ENCODE measurements around the gene SPEM3.

DNA sequence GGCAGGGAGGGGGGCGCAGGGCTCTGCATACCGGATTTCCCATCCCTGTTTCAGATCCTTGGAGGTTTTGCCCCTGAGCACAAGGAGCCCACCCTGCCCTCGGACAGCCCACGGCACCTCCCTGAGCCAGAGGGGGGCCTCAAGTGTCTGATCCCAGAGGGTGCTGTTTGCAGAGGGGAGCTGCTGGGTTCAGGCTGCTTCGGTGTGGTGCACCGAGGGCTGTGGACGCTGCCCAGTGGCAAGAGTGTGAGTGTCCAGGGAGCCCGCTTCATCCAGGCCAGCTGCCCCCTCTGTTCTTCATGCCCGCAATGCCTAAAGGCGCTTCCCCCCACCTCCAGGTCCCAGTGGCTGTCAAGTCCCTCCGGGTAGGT, 45.3 kb upstream of the SPEM3 start:
- TF ChIP-seq ARNTL (CRISPR knock-in tag; IDR thresholded peaks at IDR 0.05; ENCODE audit: borderline replicate concordance, low read depth): no peak
- TF ChIP-seq ZFP3 (CRISPR knock-in tag; IDR thresholded peaks at IDR 0.05): no peak
- TF ChIP-seq, protein P1, sequence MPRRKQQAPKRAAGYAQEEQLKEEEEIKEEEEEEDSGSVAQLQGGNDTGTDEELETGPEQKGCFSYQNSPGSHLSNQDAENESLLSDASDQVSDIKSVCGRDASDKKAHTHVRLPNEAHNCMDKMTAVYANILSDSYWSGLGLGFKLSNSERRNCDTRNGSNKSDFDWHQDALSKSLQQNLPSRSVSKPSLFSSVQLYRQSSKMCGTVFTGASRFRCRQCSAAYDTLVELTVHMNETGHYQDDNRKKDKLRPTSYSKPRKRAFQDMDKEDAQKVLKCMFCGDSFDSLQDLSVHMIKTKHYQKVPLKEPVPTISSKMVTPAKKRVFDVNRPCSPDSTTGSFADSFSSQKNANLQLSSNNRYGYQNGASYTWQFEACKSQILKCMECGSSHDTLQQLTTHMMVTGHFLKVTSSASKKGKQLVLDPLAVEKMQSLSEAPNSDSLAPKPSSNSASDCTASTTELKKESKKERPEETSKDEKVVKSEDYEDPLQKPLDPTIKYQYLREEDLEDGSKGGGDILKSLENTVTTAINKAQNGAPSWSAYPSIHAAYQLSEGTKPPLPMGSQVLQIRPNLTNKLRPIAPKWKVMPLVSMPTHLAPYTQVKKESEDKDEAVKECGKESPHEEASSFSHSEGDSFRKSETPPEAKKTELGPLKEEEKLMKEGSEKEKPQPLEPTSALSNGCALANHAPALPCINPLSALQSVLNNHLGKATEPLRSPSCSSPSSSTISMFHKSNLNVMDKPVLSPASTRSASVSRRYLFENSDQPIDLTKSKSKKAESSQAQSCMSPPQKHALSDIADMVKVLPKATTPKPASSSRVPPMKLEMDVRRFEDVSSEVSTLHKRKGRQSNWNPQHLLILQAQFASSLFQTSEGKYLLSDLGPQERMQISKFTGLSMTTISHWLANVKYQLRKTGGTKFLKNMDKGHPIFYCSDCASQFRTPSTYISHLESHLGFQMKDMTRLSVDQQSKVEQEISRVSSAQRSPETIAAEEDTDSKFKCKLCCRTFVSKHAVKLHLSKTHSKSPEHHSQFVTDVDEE (CRISPR knock-in tag; IDR thresholded peaks at IDR 0.05): no peak
- TF ChIP-seq, protein P2, sequence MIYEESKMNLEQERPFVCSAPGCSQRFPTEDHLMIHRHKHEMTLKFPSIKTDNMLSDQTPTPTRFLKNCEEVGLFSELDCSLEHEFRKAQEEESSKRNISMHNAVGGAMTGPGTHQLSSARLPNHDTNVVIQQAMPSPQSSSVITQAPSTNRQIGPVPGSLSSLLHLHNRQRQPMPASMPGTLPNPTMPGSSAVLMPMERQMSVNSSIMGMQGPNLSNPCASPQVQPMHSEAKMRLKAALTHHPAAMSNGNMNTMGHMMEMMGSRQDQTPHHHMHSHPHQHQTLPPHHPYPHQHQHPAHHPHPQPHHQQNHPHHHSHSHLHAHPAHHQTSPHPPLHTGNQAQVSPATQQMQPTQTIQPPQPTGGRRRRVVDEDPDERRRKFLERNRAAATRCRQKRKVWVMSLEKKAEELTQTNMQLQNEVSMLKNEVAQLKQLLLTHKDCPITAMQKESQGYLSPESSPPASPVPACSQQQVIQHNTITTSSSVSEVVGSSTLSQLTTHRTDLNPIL (CRISPR knock-in tag; IDR thresholded peaks at IDR 0.05; ENCODE audit: low read depth): no peak
- TF ChIP-seq ZNF8 (CRISPR knock-in tag; IDR thresholded peaks at IDR 0.05): no peak
- TF ChIP-seq, protein P3, sequence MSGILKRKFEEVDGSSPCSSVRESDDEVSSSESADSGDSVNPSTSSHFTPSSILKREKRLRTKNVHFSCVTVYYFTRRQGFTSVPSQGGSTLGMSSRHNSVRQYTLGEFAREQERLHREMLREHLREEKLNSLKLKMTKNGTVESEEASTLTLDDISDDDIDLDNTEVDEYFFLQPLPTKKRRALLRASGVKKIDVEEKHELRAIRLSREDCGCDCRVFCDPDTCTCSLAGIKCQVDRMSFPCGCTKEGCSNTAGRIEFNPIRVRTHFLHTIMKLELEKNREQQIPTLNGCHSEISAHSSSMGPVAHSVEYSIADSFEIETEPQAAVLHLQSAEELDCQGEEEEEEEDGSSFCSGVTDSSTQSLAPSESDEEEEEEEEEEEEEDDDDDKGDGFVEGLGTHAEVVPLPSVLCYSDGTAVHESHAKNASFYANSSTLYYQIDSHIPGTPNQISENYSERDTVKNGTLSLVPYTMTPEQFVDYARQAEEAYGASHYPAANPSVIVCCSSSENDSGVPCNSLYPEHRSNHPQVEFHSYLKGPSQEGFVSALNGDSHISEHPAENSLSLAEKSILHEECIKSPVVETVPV (CRISPR knock-in tag; IDR thresholded peaks at IDR 0.05): no peak
